GM19397 (cell line): Measurements from ENCODE around the gene ELMO1.

Experiments used
- ATAC-seq: cut with Tn5 transposase; IDR thresholded peaks from one replicate; pipeline ENCODE4 v1.9.1; 2021; ENCODE audit warnings: mild to moderate bottlenecking, moderate library complexity; ENCODE audit not compliant: unreplicated experiment

ELMO1 gene

GRCh38 chr7:36905841-36906240 lies 542.8 kb downstream of the ELMO1 start:
- ATAC-seq, result no peak

DNA sequence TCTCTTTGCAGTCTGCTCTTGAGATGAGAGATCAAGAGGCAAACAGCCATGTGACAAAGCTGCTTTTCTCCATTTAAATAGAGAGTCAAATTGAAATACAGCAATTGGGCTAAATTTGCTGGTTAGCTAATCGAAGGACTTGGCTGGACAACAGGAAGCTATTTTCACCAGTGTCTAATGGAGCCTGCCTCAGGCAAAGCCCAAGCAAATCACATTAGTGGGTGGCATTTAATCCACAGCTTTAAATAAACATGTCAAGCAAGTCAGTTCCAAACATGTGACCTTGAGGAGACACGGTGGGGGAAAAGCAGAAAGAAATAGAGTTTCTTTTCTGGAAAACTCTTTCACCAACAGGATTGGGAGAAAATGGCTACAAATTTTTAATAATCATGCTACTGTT lies 543.9 kb downstream of the ELMO1 start:
- no peak for ATAC-seq

GRCh38 chr7:36904101-36904500 lies 544.6 kb downstream of the ELMO1 start:
- no peak for ATAC-seq

DNA sequence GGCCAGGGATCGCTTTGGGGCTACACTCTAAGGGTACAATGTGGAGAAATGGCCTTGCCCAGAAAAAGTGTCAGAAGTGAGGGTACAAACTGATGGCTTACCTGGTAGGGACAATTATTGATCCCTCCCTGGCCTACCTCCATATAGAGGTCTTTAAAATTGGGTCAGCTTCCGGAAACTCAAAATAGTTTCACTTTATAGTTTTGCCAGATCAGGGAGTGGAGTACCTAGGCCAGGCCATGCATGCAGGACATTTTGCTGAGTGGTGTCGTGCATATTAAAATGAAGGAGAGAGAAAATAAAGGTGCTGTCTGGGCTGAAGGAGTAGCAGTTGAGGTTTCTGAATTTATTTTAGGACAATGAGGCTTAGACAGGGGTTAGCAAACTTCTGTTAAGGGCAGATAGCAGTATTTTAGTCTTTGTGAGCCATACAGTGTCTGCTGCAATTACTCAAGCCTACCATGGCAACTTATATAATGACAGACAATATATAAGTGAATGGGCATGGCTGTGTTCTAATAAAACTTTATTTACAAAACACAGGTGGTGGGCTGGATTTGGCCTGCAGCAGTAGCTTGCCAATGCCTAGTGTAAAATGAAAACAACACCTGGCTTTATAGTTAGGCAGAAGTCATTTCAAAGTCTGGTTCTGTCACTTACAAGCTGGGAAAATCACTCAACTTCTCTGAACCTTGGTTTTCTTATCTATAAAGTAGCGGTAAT lies 547.5 kb downstream of the ELMO1 start:
- ATAC-seq, result no peak

- ATAC-seq, result no peak
Measured at GRCh38 chr7:36898186-36898585, 550.5 kb downstream of the ELMO1 start.

DNA sequence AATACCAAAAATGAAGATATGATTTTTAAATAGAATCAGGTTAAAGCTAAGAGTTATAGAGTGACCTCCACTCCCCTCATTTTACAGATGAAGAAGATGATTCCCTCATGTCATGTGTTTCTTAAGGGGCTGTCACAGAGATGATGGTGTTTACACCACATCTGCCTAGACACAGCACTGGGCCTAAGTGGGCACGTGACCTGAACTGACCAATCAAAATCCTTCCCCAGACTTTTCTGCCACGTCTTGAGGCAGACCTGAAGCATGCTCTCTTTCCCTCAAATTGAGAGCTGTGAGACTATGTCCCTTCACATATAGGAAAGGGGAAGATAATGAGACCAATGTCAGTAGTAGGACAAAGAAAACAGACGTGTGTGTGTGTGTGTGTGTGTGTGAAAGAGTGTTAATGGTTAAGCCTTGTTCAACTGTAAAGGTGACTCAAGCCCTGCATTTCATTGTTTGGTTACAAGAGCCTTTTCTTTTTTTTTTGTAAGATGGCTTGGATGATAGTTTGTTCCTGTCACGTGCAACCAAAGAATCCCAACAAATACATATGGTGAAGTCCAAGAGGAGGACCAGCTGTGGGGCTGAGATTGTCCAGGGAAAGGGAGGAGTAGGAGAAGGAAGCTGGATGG lies 551.6 kb downstream of the ELMO1 start:
- no peak for ATAC-seq

DNA sequence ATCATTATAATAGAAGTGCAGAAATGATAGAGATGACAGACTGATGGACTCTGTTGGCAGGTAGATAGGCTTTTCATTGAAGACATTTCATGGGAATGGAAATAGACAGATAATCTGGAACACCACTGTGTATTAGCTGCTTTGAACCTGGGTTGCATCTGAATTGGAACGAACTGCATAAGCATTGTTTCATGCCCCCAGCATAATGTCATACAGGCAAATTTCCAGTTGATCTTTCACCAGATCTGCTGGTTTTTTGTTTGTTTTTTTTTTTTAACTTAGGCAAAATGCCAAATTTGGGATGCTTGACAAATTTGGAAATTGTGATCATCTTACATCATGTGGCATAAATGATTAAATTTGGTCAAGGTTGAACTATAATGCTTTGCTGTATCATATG lies 552.2 kb downstream of the ELMO1 start:
- no peak for ATAC-seq

DNA sequence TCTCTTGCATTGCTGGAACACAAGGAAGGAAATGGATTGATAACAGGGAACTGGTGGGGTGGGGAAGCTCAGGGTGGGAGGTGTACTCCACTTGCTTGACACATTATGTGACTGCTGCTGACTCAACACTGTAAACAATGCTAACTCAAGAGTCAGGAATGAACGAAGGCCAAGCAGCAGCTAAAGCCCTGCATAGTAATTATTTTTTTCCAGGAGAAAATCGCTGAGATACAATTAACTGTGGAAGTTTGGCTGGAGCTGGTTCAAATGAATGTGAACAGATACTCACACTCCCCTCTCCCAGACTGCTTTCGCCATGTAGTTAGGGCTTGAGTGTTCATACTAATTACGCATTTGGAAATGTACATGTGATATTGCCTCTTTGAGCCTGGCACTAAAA lies 553.5 kb downstream of the ELMO1 start:
- ATAC-seq, result no peak

GRCh38 chr7:36894190-36894589 lies 554.5 kb downstream of the ELMO1 start:
- no peak for ATAC-seq

- no peak for ATAC-seq
Measured at GRCh38 chr7:36889182-36889581, 559.5 kb downstream of the ELMO1 start.

GRCh38 chr7:36887969-36888368 lies 560.7 kb downstream of the ELMO1 start:
- ATAC-seq, result no peak

DNA sequence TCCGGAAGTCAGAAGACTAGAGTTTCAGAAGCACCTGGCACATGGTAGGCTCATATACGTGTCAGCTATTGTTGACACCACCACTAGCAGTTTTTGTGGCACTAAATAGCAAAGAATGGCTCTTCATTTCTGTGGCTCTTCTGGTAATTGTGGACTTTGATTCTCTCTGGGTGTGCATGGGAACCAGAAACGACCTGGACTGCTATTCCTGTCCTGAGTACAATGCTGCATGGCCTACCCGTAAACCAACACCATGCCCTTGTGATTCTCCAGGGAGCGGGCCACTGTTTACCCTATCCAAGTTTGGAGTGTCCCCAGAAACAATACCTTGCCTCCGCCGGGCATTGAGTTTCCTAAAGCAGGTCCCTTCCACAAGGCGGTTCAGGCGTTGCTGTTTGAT lies 561.4 kb downstream of the ELMO1 start:
- no peak for ATAC-seq

- ATAC-seq, result no peak
Measured at GRCh38 chr7:36884910-36885309, 563.8 kb downstream of the ELMO1 start.

GRCh38 chr7:36884351-36884750 lies 564.3 kb downstream of the ELMO1 start:
- ATAC-seq, result no peak

DNA sequence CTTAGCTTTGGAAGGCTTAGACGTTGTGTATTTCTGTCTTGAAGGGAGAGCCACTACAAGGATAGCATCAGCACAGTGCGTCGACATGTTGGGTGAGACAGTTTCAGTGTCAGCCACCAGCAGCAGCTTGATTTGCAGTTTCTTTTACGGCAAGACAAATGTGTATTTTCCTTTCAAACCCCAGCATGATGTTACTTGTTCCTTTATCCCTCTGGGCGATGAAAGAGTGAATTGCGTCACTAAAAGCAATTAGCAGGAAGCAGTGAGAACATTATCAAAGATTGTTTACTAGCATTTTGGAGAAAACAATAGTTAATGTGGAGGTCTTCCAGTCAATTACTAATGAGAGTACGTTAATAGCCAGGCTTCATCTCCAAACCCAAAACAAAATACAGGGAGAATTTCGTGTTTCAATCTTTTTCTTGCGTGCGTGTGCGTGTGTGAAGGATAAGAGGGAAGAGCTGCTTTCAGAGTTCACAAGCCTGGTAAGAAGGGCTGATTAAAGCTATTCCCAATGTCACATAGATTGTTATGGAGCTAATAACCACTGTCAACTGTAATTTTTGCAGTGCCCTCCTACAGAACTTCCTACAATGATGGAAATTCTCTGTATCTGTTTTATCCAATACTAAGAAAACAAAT lies 567.3 kb downstream of the ELMO1 start:
- no peak for ATAC-seq

- no peak for ATAC-seq
Measured at GRCh38 chr7:36880108-36880507, 568.6 kb downstream of the ELMO1 start.

DNA sequence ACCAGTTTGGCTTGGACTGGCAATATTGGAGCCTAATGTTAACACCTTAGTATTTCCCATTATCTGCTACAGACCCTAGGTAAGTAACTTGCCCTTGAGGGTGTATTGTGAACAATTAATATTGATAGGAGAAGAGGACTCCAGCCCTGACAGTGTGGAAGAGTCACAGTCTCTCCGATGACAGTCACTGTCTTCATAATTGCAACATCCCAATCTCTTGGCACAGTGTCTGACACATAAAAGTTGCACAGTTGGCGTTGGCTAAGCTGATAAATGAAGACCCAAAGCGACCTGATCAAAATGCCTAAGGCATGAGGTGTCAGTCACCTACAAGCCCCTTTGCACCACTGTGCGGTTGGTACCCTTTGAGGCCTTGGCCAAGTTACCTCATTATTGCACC lies 569.6 kb downstream of the ELMO1 start:
- ATAC-seq, result no peak

DNA sequence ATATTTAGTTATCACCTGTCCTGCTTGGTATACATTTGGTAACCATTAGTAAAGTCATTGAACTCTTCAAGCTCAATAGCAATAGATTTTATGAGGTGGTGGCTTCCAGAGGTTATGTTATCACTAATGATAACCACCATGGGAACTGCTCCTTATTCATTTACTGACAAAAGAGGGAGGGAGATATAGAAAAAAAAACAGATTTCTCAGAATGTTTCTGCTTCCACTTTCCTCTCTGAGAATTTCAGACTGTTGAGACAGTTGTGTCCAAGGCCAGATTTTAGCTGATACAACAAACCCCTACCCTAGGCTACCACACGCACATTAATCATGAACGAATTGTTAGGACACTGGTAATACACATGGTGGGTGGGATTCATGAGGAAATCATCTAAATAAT lies 570.4 kb downstream of the ELMO1 start:
- ATAC-seq, result no peak

- ATAC-seq, result no peak
Measured at GRCh38 chr7:36875794-36876193, 572.9 kb downstream of the ELMO1 start.

DNA sequence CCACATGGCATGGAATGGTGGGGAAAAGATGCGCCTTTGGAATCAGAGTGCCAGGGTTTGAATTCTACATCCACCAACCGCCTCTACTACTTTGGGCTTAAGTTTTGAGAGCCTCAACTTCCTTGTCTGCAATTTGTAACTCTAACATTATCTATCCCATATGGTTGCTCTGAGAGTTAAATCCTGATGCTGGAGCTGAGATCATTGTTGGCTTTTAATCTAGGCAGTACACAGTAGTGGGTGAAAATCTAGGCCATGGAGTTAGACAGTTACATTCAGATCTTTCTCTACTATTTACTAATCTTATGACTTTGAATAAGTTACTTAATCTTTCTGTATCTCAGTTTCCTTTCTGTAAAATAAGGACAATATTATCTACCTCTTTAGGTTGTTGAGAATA lies 574.6 kb downstream of the ELMO1 start:
- no peak for ATAC-seq

GRCh38 chr7:36871863-36872262 lies 576.8 kb downstream of the ELMO1 start:
- no peak for ATAC-seq

- ATAC-seq, result no peak
Measured at GRCh38 chr7:36871355-36871738, 577.3 kb downstream of the ELMO1 start.
